Stimulated activated CD8-positive, alpha-beta memory T cell treated with anti-CD3 and anti-CD28 coated beads, Interleukin-12 subunit alpha, Interleukin-12 subunit beta, amount 100 ng/mL, for 24 hours (primary cell): Measurements from ENCODE around the gene MSRB1.

ENCODE experiments used
- DNase-seq: peaks from one replicate; pipeline ENCODE4 v3.0.0-alpha.2; 2020; ENCODE audit errors: extremely low read depth

Gene MSRB1

DNA sequence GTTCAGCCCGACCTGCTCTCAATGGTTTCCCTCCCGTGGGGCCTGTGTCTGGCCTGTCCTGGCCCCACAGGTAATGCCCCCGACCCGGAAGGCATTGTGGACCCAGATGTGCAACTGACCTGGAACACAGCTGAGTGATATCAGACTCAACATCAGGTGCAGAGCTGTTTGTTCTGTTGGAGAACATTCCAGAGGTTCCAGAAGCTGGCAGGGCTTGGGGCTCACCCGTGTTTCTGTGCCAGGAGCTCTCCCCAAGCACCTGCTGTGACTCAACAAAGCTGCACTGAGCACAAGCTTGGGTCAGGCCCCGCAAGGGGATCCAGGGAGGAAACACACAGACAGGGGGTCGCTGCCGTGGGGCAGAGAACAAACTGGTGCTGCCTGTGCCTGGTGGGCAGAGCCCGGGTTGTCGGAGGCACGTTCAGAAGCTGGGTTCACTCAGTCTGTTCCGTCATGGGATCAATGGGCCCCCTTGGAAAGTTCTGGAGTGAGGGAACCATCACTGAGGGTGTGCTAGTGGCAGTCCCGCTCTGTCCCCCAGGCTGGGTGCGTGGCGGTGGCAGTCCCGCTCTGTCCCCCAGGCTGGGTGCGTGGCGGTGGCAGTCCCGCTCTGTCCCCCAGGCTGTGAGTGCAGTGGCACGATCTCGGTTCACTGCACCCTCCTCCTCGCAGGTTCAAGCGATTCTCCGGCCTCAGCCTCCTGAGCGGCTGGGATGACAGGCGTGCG is 46.9 kb downstream of the MSRB1 start:
- DNase-seq: no peak

DNA sequence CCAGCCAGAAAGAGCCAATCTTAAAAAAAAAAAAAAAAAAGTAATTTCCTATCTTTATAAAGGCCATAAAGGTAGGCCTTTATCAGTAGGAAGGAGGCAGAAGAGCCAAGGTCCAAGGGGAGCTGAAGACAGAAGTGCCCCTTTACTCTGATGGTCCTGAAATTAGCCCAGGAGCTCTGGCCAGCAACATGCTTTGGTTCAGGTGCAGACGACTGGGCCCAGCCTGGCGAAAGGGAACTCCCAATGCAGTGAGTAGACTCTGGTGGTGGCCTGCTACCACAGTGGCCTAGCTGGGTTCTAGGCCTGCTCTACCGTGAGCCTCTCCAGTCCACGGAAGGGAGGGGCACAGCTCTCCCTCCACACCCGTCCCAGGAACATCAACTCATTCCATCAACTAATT is 47.9 kb downstream of the MSRB1 start:
- no peak for DNase-seq

DNA sequence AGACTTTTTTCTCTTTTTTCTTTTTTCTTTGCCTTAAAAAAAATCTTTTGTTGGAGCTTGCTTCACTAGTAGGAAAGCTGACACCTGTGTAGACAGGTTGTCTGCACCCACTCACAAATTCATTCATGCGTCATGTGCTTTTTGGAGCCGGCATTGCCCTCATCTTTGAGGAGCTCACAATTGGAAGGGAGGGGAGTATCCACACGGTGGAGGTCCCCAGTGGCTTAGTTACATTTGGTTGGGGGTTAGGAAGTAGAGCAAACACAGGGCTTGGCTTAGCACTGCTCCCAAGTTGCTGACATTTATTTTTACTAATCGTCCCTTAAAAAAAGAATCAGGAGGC is 52.3 kb downstream of the MSRB1 start:
- DNase-seq: no peak

DNA sequence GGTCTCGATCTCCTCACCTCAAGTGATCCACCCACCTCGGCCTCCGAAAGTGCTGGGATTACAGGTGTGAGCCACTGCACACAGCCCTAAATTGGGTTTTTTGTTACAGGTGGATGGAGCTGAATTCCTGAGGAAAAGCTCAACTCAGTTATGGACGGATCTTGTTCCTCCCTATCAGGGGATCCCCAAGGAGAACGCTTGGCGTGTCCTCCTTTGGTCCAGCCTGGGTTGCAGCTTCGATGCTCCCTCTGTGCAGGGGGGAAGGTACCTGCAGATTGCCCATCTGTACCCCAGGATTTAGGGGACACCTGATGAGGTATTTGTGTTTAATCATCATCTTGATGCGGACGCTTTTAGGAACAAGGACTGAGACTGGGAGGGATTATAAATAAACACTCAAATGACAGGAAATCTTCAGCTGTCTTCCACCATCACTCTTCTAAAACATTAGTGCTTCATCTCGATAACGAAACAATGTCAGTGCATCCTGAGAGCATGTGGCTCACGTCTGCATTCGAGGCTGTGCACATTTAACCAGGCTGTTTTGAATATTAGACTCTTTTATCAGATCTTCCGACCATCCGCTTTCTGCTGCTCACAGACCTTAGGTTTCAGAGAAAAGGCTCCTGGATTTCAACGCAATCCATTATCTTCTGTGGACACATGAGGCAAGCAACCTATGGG is 52.8 kb downstream of the MSRB1 start:
- no peak for DNase-seq
